Measurements from ENCODE around the gene NKTR.
"Not testable (repeated sequence)": the region's sequence is repeated elsewhere in the genome, so short reads cannot be mapped to it uniquely, and the experiment has no call there.

NKTR gene

DNA sequence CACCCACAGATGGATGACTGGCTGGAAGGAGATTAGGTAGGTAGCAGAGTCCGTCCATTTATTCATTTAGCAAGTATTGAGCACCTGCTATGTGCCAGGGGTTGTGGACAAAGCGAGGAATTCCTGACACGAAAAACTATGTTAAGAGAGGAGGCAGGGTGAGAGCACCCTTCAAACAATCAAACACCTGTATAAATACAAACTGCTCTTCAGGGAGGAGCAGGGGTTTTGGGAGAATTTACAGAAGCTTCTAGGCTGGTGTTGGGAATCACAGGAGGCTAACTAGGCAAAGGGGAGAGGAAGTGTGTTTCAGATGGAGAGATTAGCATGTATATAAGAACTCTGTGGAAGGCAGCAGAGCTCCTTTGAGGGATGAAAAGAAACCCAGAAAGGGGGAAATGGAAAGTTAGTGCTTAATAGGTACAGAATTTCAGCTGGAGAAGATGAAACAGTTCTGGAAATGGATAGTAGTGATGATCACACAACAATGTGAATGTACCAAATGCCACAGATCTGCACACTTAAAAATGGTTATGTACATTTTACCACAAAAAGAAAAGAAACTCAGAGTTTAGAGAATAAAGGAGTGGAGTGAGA, 17.9 kb upstream of the NKTR start:
- no peak for DNase-seq
- peaks cover 0 to 4% of the 10 kb centered on the region in 2 donors for H3K9me3 Mint-ChIP-seq
- no peaks in the 10 kb centered on the region for H3K27me3 Mint-ChIP-seq
- peak overlapping the region; percentile 99 for H3K27ac Mint-ChIP-seq
- H3K36me3 Mint-ChIP-seq: peaks cover 6 to 24% of the 10 kb centered on the region in 2 donors
- H3K4me1 Mint-ChIP-seq: peaks cover 28 to 40% of the 10 kb centered on the region in 2 donors
- H3K4me3 Mint-ChIP-seq: peak overlapping the region; percentile 95 to 97
- ATAC-seq (replicated peaks): no peak

GRCh38 chr3:42588625-42589024, 11.9 kb upstream of the NKTR start:
- DNase-seq: no peak
- ATAC-seq (replicated peaks): no peak
- H3K4me3 Mint-ChIP-seq: no peak overlapping the region
- peaks cover 11 to 24% of the 10 kb centered on the region in 2 donors for H3K36me3 Mint-ChIP-seq
- peaks cover 8 to 25% of the 10 kb centered on the region in 2 donors for H3K4me1 Mint-ChIP-seq
- H3K9me3 Mint-ChIP-seq: no peaks in the 10 kb centered on the region
- no peaks in the 10 kb centered on the region for H3K27me3 Mint-ChIP-seq
- H3K27ac Mint-ChIP-seq: no peak overlapping the region

- no peak for ATAC-seq (replicated peaks)
- H3K36me3 Mint-ChIP-seq: peaks cover 18 to 30% of the 10 kb centered on the region in 2 donors
- no peak for DNase-seq
- H3K4me1 Mint-ChIP-seq: peaks cover 12 to 30% of the 10 kb centered on the region in 2 donors
- peak overlapping the region; percentile 94 for H3K4me3 Mint-ChIP-seq
- H3K27me3 Mint-ChIP-seq: no peaks in the 10 kb centered on the region
- peak overlapping the region; percentile 98 for H3K27ac Mint-ChIP-seq
- H3K9me3 Mint-ChIP-seq: no peaks in the 10 kb centered on the region
Measured at GRCh38 chr3:42589382-42590109, 10.9 kb upstream of the NKTR start.

DNA sequence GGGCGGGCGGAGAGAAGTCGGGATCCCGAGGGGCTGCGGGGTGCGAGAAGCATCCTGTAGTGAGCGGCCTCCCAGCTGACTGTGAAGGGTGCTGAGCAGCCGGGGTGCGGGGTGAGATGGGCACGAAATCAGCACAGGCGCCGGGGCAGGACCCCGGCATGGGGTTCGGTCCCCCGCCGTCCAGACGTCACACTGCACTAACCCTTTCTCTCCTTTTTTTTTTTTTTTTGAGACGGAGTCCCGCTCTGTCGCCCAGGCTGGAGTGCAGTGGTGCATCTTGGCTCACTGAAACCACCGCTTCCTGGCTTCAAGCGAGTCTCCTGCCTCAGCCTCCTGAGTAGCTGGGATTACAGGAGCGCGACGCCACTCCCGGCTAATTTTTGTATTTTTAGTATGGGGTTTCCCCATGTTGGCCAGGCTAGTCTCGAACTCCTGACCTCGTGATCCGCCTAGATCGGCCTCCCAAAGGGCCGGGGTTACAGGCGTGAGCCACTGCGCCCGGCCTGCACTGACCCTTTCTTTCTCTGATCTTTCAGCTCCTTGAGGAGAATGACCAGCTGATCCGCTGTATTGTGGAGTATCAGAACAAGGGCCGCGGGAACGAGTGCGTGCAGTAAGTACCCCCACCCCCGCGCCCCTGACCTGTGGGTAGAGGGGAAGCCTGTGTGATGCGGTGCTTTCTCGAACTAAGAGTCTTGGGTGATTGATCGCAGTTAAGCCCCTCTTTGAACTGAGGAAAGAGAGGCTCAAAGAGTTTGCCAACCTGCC, 9.3 kb upstream of the NKTR start:
- Mint-ChIP-seq H3K27me3 (no peaks in the 10 kb centered on the region), H3K9me3 (no peaks in the 10 kb centered on the region), H3K4me1 (peaks cover 12 to 30% of the 10 kb centered on the region in 2 donors), H3K4me3 (peak overlapping the region; percentile 94), H3K36me3 (peaks cover 18 to 27% of the 10 kb centered on the region in 2 donors), H3K27ac (peak overlapping the region; percentile 98)
- peak; percentile 5 for DNase-seq
- ATAC-seq (replicated peaks): peak; percentile 35 to 39

GRCh38 chr3:42591811-42592210, 8.7 kb upstream of the NKTR start:
- H3K4me1 Mint-ChIP-seq: peaks cover 12 to 30% of the 10 kb centered on the region in 2 donors
- no peaks in the 10 kb centered on the region for H3K27me3 Mint-ChIP-seq
- H3K36me3 Mint-ChIP-seq: peaks cover 18 to 26% of the 10 kb centered on the region in 2 donors
- DNase-seq (no peak), ATAC-seq (replicated peaks) (no peak)
- H3K9me3 Mint-ChIP-seq: no peaks in the 10 kb centered on the region
- H3K4me3 Mint-ChIP-seq: peak overlapping the region; percentile 66 to 94
- peak overlapping the region; percentile 83 for H3K27ac Mint-ChIP-seq

GRCh38 chr3:42593635-42594034, 6.9 kb upstream of the NKTR start:
- H3K27ac Mint-ChIP-seq: peak overlapping the region; percentile 72
- peaks cover 25 to 38% of the 10 kb centered on the region in 2 donors for H3K36me3 Mint-ChIP-seq
- H3K27me3 Mint-ChIP-seq: no peaks in the 10 kb centered on the region
- peaks cover 16 to 35% of the 10 kb centered on the region in 2 donors for H3K4me1 Mint-ChIP-seq
- H3K4me3 Mint-ChIP-seq: no peak overlapping the region
- peaks cover 2 to 3% of the 10 kb centered on the region in 2 donors for H3K9me3 Mint-ChIP-seq
- DNase-seq (no peak), ATAC-seq (replicated peaks) (no peak)

DNA sequence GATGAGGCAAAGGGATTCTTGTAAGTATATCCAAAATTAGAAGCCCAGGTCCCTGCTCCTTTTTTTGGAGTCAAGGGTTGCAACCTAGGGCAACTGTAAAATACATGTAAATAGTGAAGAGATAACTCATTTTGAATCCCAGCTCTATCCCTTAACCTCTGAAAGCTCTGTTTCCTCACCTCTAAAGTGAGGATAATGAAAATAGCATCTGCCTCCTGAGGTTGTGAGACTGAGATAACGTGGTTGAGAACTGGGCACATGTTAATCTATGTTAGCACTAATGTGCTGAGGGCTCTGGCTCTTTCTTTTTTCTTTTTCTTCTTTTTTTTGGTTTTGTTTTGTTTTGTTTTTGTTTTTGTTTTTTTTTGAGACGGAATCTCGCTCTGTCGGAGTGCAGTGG, 4.8 kb upstream of the NKTR start:
- Mint-ChIP-seq H3K27ac (no peak overlapping the region), H3K4me1 (peaks cover 10 to 26% of the 10 kb centered on the region in 2 donors), H3K9me3 (peaks cover 2 to 4% of the 10 kb centered on the region in 2 donors), H3K27me3 (no peaks in the 10 kb centered on the region), H3K4me3 (no peak overlapping the region), H3K36me3 (peaks cover 24 to 37% of the 10 kb centered on the region in 2 donors)
- ATAC-seq (replicated peaks) (no peak), DNase-seq (no peak)

DNA sequence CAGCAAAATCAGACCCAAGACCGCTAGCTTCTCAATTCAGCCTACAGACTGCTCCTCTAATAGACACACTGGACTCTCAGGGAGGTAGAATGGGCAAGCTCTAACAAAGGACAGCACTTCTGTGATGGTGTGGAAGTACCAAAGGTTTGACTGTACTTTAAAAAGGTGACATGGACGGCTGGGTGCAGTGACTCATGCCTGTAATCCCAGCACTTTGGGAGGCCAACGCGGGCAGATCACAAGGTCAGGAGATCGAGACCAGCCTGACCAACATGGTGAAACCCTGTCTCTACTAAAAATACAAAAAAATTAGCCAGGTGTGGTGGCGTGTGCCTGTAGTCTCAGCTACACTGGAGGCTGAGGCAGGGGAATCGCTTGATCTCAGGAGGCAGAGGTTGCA, 3.4 kb upstream of the NKTR start:
- peaks cover 25 to 32% of the 10 kb centered on the region in 2 donors for H3K36me3 Mint-ChIP-seq
- not testable (repeated sequence) for DNase-seq; H3K9me3 Mint-ChIP-seq; H3K4me3 Mint-ChIP-seq; H3K27me3 Mint-ChIP-seq; ATAC-seq (replicated peaks)
- peak overlapping the region; percentile 63 for H3K27ac Mint-ChIP-seq
- H3K4me1 Mint-ChIP-seq: peaks cover 12 to 26% of the 10 kb centered on the region in 2 donors

DNA sequence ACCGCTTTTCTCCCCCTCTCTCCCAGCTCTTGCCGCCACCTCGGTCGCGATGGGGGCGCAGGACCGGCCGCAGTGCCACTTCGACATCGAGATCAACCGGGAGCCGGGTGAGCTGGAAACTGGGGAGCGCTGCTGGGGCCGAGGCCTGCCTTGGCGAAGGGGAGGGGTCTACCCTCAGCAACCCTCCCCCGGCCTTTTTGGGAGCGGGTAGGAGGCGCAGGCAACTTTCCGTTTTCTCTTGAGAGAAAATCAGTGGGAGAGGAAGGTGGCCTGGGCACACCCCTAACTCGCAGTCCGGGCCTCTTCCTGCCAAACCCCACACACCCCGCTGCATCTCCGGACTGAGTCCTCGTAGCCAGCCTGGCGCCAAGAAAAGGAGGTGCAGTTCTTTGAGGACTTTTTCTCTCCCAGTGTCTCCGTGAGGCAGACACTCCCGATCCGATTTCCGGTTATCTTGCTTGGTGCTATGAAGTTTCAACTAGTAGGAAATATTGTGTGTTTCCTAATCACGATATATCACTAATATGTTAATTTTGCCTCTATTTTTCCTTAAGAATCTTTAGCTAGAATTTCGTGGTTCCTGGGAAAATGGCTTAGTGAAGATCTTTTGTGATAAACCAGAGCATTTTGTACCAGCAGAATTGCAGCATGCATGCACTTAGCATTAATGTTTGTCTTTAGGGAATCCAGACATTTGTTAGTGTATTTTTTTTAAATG, 631 bp downstream of the NKTR start:
- Mint-ChIP-seq H3K27ac (peak overlapping the region; percentile 97), H3K36me3 (peaks cover 28 to 34% of the 10 kb centered on the region in 2 donors), H3K27me3 (no peaks in the 10 kb centered on the region), H3K4me1 (peaks cover 13 to 26% of the 10 kb centered on the region in 2 donors), H3K4me3 (peak overlapping the region; percentile 89 to 93), H3K9me3 (peaks cover 4 to 5% of the 10 kb centered on the region in 2 donors)
- no peak for DNase-seq
- peak; percentile 35 to 41 for ATAC-seq (replicated peaks)

GRCh38 chr3:42601896-42602581, 1.6 kb downstream of the NKTR start:
- H3K4me3 Mint-ChIP-seq: peak overlapping the region; percentile 89 to 93
- ATAC-seq (replicated peaks) (no peak), DNase-seq (no peak)
- H3K36me3 Mint-ChIP-seq: peaks cover 26 to 29% of the 10 kb centered on the region in 2 donors
- H3K27ac Mint-ChIP-seq: no peak overlapping the region
- peaks cover 4 to 5% of the 10 kb centered on the region in 2 donors for H3K9me3 Mint-ChIP-seq
- no peaks in the 10 kb centered on the region for H3K27me3 Mint-ChIP-seq
- peaks cover 12 to 28% of the 10 kb centered on the region in 2 donors for H3K4me1 Mint-ChIP-seq

- Mint-ChIP-seq H3K4me3 (no peak overlapping the region), H3K9me3 (peaks cover 4 to 5% of the 10 kb centered on the region in 2 donors), H3K27ac (no peak overlapping the region), H3K36me3 (peaks cover 26 to 31% of the 10 kb centered on the region in 2 donors), H3K27me3 (no peaks in the 10 kb centered on the region), H3K4me1 (peaks cover 12 to 33% of the 10 kb centered on the region in 2 donors)
- ATAC-seq (replicated peaks): no peak
- no peak for DNase-seq
Measured at GRCh38 chr3:42602961-42603360, 2.5 kb downstream of the NKTR start.

DNA sequence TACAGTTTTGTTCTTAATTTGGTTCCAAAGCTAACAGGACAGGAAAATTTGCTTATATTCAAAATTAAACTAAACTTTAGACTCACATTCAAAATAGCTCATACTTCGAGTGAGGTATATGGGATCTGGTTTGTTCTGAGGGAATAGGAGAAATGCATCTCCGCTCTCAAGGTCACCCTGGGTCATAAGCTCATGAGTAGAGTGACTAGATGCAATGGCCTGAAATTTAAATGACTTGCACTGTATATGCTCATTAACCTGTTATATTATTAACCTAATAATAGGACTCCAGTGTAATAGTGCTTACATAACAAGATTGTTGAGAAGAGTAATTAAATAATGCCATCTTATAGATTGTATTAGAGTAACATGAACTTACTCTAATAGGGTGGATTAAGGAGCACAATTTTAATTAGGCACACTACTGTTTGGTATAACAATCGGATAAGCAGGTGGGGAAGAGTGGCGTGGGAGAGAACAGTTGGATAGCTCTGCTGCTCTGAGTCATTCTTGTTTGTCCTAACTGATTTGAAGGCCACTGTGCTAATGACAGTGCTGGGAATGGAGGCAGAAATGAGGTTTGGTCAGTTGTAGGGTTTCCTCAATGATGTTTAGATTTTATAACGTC, 5.2 kb downstream of the NKTR start:
- Mint-ChIP-seq H3K9me3 (peaks cover 0 to 2% of the 10 kb centered on the region in 2 donors), H3K27me3 (no peaks in the 10 kb centered on the region), H3K27ac (no peak overlapping the region), H3K4me3 (no peak overlapping the region), H3K36me3 (peaks cover 33 to 42% of the 10 kb centered on the region in 2 donors), H3K4me1 (peaks cover 14 to 43% of the 10 kb centered on the region in 2 donors)
- DNase-seq (no peak), ATAC-seq (replicated peaks) (no peak)

- ATAC-seq (replicated peaks) (no peak), DNase-seq (no peak)
- H3K4me3 Mint-ChIP-seq: no peak overlapping the region
- H3K4me1 Mint-ChIP-seq: peaks cover 17 to 53% of the 10 kb centered on the region in 2 donors
- H3K27me3 Mint-ChIP-seq: no peaks in the 10 kb centered on the region
- H3K36me3 Mint-ChIP-seq: peaks cover 33 to 47% of the 10 kb centered on the region in 2 donors
- H3K9me3 Mint-ChIP-seq: peaks cover 0 to 2% of the 10 kb centered on the region in 2 donors
- peak overlapping the region; percentile 42 for H3K27ac Mint-ChIP-seq
Measured at GRCh38 chr3:42608581-42608980, 8.1 kb downstream of the NKTR start.

Measured in stimulated activated naive B cell treated with anti-CD40 and anti-IgM and Interleukin-4, amounts not matched to agents 10 μg/mL and 1 μg/mL and 100 μg/mL, for 72 hours (primary cell).